HCT116 (cell line): ENCODE results near the gene PTOV1. TPM values are rescaled to one million over a fixed set of nuclear protein-coding genes. Genes with fewer than 3 reads are reported as not detected.
A peak's percentile ranks its signal among the peaks of the same experiment; 100 is the strongest.

ENCODE experiments used
- ATAC-seq: fragments of 200-7000 bp; cut with Tn5 transposase; 2 replicates; pipeline ENCODE4 v1.9.1; 2020; ENCODE audit warnings: mild to moderate bottlenecking, moderate library complexity
- BruUV-seq: library from RNA; stranded (reverse); fragments of 400-500 nt; replicated peaks from 2 replicates; lab custom pipeline; 2021; lab: Mats Ljungman, UMichigan
- CTCF ChIA-PET: fragments of 300-600 bp; sonication (Branson Sonifier 250); formaldehyde crosslinking; loops from one replicate; lab custom pipeline; 2021; ENCODE audit warnings: antibody characterized with exemption; lab: Charles Lee
- POLR2A ChIA-PET: fragments of 300-600, 350-600 bp; sonication (Branson Sonifier 250); formaldehyde crosslinking; loops from one replicate; lab custom pipeline; 2021; ENCODE audit warnings: antibody characterized with exemption; lab: Charles Lee
- RAD21 ChIA-PET, 2 experiments: fragments of 300-600 bp; sonication (Branson Sonifier 250); formaldehyde crosslinking; loops; one replicate each; lab custom pipeline; 2023; ENCODE audit warnings: low total read pairs in 2 of 2; ENCODE audit not compliant: uncharacterized antibody in 2 of 2, unreplicated experiment in 2 of 2, low non-redundant PET in 1 of 2; lab: Charles Lee
- DNase-seq: peaks from one replicate; pipeline ENCODE4 v3.0.0-alpha.2; 2010; ENCODE audit warnings: low read depth, low spot score
- H2AFZ ChIP-seq: fragments of 200-600 bp; shearing (Covaris generic), sonication (generic); 2 replicates; pipeline ENCODE4 v1.6.1; 2017; ENCODE audit warnings: low read depth, mixed run types, mixed read lengths, antibody characterized with exemption, low read length; ENCODE audit not compliant: poor library complexity, severe bottlenecking
- H3K27ac ChIP-seq: 2 replicates; pipeline ENCODE4 v1.5.1; 2012; ENCODE audit warnings: low read depth, low read length
- H3K27me3 ChIP-seq: fragments of 200-600 bp; sonication (generic); 2 replicates; pipeline ENCODE4 v1.6.1; 2016; ENCODE audit warnings: mixed run types, low read length, mixed read lengths; ENCODE audit not compliant: insufficient read depth
- H3K36me3 ChIP-seq, 2 experiments: fragments of 200-500 bp in 1 of 2; fragments of 200-600 bp in 1 of 2; sonication (Bioruptor generic) in 1 of 2; sonication (generic) in 1 of 2; 2 replicates each; pipeline versions ENCODE4 v1.5.1 to v1.6.1; 2014 to 2016; ENCODE audit warnings: low read length in 2 of 2, inconsistent platforms in 1 of 2, mixed read lengths in 1 of 2, mixed run types in 1 of 2; ENCODE audit not compliant: insufficient read depth in 2 of 2, control insufficient read depth in 1 of 2
- H3K4me1 ChIP-seq, 2 experiments: fragments of 200-600 bp in 1 of 2; sonication (generic) in 1 of 2; 2 replicates each; pipeline versions ENCODE4 v1.5.1 to v1.6.1; 2012 to 2017; ENCODE audit warnings: low read length in 2 of 2, inconsistent platforms in 1 of 2, mild to moderate bottlenecking in 1 of 2, mixed read lengths in 1 of 2, mixed run types in 1 of 2, moderate library complexity in 1 of 2; ENCODE audit not compliant: insufficient read depth in 2 of 2, control insufficient read depth in 1 of 2
- H3K4me2 ChIP-seq: fragments of 200-600 bp; sonication (generic); 2 replicates; pipeline ENCODE4 v1.6.1; 2017; ENCODE audit warnings: mixed run types, low read length, mixed read lengths
- H3K4me3 ChIP-seq, 2 experiments: fragments of 200-600 bp in 1 of 2; sonication (generic) in 1 of 2; replicated peaks in 1 of 2; 2 replicates each; pipeline ENCODE4 v1.5.1; 2011 to 2016; ENCODE audit warnings: low read length in 2 of 2, control low read depth in 1 of 2, low read depth in 1 of 2, mild to moderate bottlenecking in 1 of 2, mixed read lengths in 1 of 2, mixed run types in 1 of 2
- H3K79me2 ChIP-seq: fragments of 200-600 bp; sonication (generic); 2 replicates; pipeline ENCODE4 v1.6.1; 2017; ENCODE audit warnings: mild to moderate bottlenecking, mixed run types, low read length, moderate library complexity, mixed read lengths; ENCODE audit not compliant: insufficient read depth
- H3K9ac ChIP-seq: fragments of 200-600 bp; sonication (generic); 2 replicates; pipeline ENCODE4 v1.6.1; 2016; ENCODE audit warnings: low read length, mixed read lengths
- H3K9me2 ChIP-seq: fragments of 200-600 bp; sonication (generic), shearing (Covaris generic); 2 replicates; pipeline ENCODE4 v1.6.1; 2017; ENCODE audit warnings: mixed run types, mild to moderate bottlenecking, moderate library complexity; ENCODE audit not compliant: insufficient read depth
- H3K9me3 ChIP-seq, 2 experiments: fragments of 200-500 bp in 1 of 2; fragments of 200-600 bp in 1 of 2; sonication (Bioruptor generic) in 1 of 2; sonication (generic) in 1 of 2; 2 replicates each; pipeline ENCODE4 v1.6.1; 2014 to 2017; ENCODE audit warnings: low read length in 2 of 2, mixed read lengths in 2 of 2, inconsistent platforms in 1 of 2, low read depth in 1 of 2, mild to moderate bottlenecking in 1 of 2, mixed run types in 1 of 2, moderate library complexity in 1 of 2; ENCODE audit not compliant: control insufficient read depth in 1 of 2, insufficient read depth in 1 of 2
- H4K20me1 ChIP-seq: fragments of 200-600 bp; sonication (generic), shearing (Covaris generic); 2 replicates; pipeline ENCODE4 v1.6.1; 2017; ENCODE audit warnings: mixed run types, mild to moderate bottlenecking, moderate library complexity; ENCODE audit not compliant: insufficient read depth
- CBX3 ChIP-seq: IDR thresholded peaks from 2 replicates; pipeline ENCODE4 v1.6.1; 2012; ENCODE audit warnings: low read depth
- CEBPB ChIP-seq: IDR thresholded peaks from 2 replicates; pipeline ENCODE4 v1.6.1; 2012; ENCODE audit warnings: low read depth
- ELF1 ChIP-seq: IDR thresholded peaks from 2 replicates; pipeline ENCODE4 v1.6.1; 2012; ENCODE audit warnings: low read depth, borderline replicate concordance
- FOSL1 ChIP-seq: IDR thresholded peaks from 2 replicates; pipeline ENCODE4 v1.6.1; 2012; ENCODE audit warnings: low read depth
- JUND ChIP-seq: IDR thresholded peaks from 2 replicates; pipeline ENCODE4 v1.6.1; 2012
- POLR2A ChIP-seq: IDR thresholded peaks from 2 replicates; pipeline ENCODE4 v1.7.0; 2011; ENCODE audit warnings: borderline replicate concordance; ENCODE audit not compliant: insufficient read depth, insufficient read length; ENCODE audit errors: extremely low read depth
- POLR2AphosphoS5 ChIP-seq: IDR thresholded peaks from 2 replicates; pipeline ENCODE4 v1.6.1; 2011; ENCODE audit warnings: mild to moderate bottlenecking, low read depth, low read length, moderate library complexity
- SIN3A ChIP-seq: IDR thresholded peaks from 2 replicates; pipeline ENCODE4 v1.6.1; 2012; ENCODE audit warnings: low read depth
- SP1 ChIP-seq: IDR thresholded peaks from 2 replicates; pipeline ENCODE4 v1.6.1; 2012; ENCODE audit warnings: low read depth
- TCF7L2 ChIP-seq: IDR thresholded peaks from 2 replicates; pipeline ENCODE4 v1.7.0; 2011; ENCODE audit warnings: borderline replicate concordance, inconsistent platforms; ENCODE audit not compliant: insufficient read depth, insufficient read length; ENCODE audit errors: extremely low read depth
- YY1 ChIP-seq: IDR thresholded peaks from 2 replicates; pipeline ENCODE4 v1.6.1; 2011; ENCODE audit warnings: low read length, low read depth, moderate library complexity, mild to moderate bottlenecking; ENCODE audit not compliant: insufficient replicate concordance; ENCODE audit errors: extremely low read depth
- ZNF274 ChIP-seq: fragments of 200-500 bp; sonication (Bioruptor generic); IDR thresholded peaks from 2 replicates; pipeline ENCODE4 v1.6.1; 2014; ENCODE audit warnings: mild to moderate bottlenecking, low read depth, low read length, inconsistent platforms
- intact Hi-C: fragments of 100-400 bp; cut with micrococcal nuclease; formaldehyde crosslinking; loops from 2 replicates; pipeline ENCODE4 v1.10.0; 2022
- total RNA-seq: library from RNA; stranded (reverse); gene quantifications from one replicate; pipeline ENCODE4 v1.2.1, GENCODE V29; 2021; ENCODE audit not compliant: unreplicated experiment
- TF ChIP-seq, protein P1 (sequence below), 3 experiments: fragments of 200-600 bp in 1 of 3; sonication (generic) in 1 of 3; IDR thresholded peaks in 2 of 3; conservative IDR thresholded peaks in 1 of 3; 2 replicates each; pipeline ENCODE4 v1.5.1; 2012 to 2017; ENCODE audit warnings: low read depth in 2 of 3, low read length in 2 of 3, antibody characterized with exemption in 1 of 3, borderline replicate concordance in 1 of 3, control low read depth in 1 of 3, mild to moderate bottlenecking in 1 of 3, mixed read lengths in 1 of 3, mixed run types in 1 of 3, moderate library complexity in 1 of 3; ENCODE audit not compliant: insufficient read depth in 1 of 3
- TF ChIP-seq, protein P2 (sequence below): IDR thresholded peaks from 2 replicates; pipeline ENCODE4 v1.6.1; 2012
- TF ChIP-seq, protein P3 (sequence below): IDR thresholded peaks from 2 replicates; pipeline ENCODE4 v1.6.1; 2011; ENCODE audit warnings: mild to moderate bottlenecking, low read length, moderate library complexity; ENCODE audit not compliant: insufficient replicate concordance; ENCODE audit errors: extremely low read depth

The PTOV1 gene
- total RNA-seq, 1 experiment from 2014 or later = 236 TPM

DNA sequence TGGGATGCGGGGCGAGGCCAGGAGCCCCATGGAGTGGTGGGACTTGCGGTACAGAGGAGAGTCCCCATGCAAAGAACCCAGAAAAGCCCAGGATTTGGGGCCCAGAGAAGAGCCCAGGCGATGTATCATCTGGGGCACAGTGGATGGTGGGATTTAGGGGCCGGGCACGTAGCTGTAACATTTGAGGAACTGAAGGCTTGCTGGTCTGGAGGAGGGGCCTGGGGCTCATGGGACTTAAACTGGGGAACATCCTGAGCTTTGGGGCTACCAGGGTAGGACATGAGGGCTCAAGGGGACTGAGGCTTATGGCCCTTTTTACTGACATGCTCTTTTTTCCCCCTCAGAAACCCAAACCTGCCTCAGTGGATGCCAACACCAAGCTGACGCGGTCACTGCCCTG is 19.4 kb upstream of the PTOV1 start:
- Histone ChIP-seq H3K4me1 (no peaks in the 10 kb centered on the region), H3K27ac (no peak overlapping the region), H3K9me2 (no peaks in the 10 kb centered on the region), H3K9ac (no peak overlapping the region), H3K36me3 (peaks cover 21 to 40% of the 10 kb centered on the region in 2 experiments; a peak in 3 of 4 replicates), H3K4me2 (no peak overlapping the region), H3K4me3 (no peak overlapping the region), H4K20me1 (no peaks in the 10 kb centered on the region), H3K27me3 (no peaks in the 10 kb centered on the region), H3K9me3 (no peaks in the 10 kb centered on the region), H3K79me2 (peaks cover 13% of the 10 kb centered on the region), H2AFZ (no peak overlapping the region)
- BruUV-seq = no TSS peak
- ChIA-PET RAD21 (no interaction called here), CTCF (no interaction called here), POLR2A (no interaction called here)
- TF ChIP-seq, protein P1, sequence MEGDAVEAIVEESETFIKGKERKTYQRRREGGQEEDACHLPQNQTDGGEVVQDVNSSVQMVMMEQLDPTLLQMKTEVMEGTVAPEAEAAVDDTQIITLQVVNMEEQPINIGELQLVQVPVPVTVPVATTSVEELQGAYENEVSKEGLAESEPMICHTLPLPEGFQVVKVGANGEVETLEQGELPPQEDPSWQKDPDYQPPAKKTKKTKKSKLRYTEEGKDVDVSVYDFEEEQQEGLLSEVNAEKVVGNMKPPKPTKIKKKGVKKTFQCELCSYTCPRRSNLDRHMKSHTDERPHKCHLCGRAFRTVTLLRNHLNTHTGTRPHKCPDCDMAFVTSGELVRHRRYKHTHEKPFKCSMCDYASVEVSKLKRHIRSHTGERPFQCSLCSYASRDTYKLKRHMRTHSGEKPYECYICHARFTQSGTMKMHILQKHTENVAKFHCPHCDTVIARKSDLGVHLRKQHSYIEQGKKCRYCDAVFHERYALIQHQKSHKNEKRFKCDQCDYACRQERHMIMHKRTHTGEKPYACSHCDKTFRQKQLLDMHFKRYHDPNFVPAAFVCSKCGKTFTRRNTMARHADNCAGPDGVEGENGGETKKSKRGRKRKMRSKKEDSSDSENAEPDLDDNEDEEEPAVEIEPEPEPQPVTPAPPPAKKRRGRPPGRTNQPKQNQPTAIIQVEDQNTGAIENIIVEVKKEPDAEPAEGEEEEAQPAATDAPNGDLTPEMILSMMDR (IDR thresholded peaks at IDR 0.05 in 2 of 3, conservative IDR thresholded peaks at IDR 0.05 in 1 of 3; ENCODE audit: borderline replicate concordance in 1 of 3, insufficient read depth in 1 of 3, low read depth in 2 of 3, low read length in 2 of 3) = no peak
- no peak for DNase-seq
- ATAC-seq = no peak
- intact Hi-C loops = no loop called here

DNA sequence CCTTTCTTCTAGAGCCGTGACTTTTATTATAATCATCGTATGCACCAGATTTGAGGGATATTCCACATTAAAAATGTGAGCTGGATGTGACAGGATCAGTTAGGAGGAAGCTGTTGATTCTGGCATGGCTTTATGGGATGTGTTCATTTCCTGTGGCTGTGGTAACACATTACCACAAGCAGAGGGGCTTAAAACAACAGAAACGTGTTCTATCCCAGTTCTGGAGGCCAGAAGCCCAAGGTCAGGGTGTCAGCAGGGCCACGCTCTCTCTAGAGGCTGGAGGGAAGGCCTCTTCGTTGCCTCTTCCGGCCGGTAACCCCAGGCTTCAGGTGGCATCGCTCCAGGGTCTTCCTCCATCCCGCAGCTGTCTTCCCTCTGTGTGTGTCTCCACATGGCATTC is 18.4 kb upstream of the PTOV1 start:
- Histone ChIP-seq H3K36me3 (peaks cover 23 to 34% of the 10 kb centered on the region in 2 experiments; a peak in 3 of 4 replicates), H3K9ac (no peak overlapping the region), H3K4me2 (no peak overlapping the region), H3K27me3 (no peaks in the 10 kb centered on the region), H3K9me2 (no peaks in the 10 kb centered on the region), H3K4me3 (no peak overlapping the region), H3K79me2 (peaks cover 3% of the 10 kb centered on the region; the same call in 1 of the 2 replicates), H2AFZ (no peak overlapping the region), H4K20me1 (no peaks in the 10 kb centered on the region), H3K4me1 (no peaks in the 10 kb centered on the region), H3K27ac (no peak overlapping the region), H3K9me3 (no peaks in the 10 kb centered on the region)
- DNase-seq = no peak
- ChIA-PET CTCF (no interaction called here), POLR2A (no interaction called here), RAD21 (no interaction called here)
- intact Hi-C loops = no loop called here
- ATAC-seq = no peak
- TSS peak; percentile 38 for BruUV-seq
- no peak for TF ChIP-seq POLR2AphosphoS5
- TF ChIP-seq SIN3A = no peak
- TF ChIP-seq SP1 = no peak
- no peak for TF ChIP-seq POLR2A
- no peak for TF ChIP-seq CEBPB
- no peak for TF ChIP-seq ELF1
- TF ChIP-seq, protein P2, sequence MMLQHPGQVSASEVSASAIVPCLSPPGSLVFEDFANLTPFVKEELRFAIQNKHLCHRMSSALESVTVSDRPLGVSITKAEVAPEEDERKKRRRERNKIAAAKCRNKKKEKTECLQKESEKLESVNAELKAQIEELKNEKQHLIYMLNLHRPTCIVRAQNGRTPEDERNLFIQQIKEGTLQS = no peak
- no peak for TF ChIP-seq ZNF274
- no peak for TF ChIP-seq JUND
- no peak for TF ChIP-seq TCF7L2
- no peak for TF ChIP-seq YY1
- no peak for TF ChIP-seq CBX3
- TF ChIP-seq, protein P3, sequence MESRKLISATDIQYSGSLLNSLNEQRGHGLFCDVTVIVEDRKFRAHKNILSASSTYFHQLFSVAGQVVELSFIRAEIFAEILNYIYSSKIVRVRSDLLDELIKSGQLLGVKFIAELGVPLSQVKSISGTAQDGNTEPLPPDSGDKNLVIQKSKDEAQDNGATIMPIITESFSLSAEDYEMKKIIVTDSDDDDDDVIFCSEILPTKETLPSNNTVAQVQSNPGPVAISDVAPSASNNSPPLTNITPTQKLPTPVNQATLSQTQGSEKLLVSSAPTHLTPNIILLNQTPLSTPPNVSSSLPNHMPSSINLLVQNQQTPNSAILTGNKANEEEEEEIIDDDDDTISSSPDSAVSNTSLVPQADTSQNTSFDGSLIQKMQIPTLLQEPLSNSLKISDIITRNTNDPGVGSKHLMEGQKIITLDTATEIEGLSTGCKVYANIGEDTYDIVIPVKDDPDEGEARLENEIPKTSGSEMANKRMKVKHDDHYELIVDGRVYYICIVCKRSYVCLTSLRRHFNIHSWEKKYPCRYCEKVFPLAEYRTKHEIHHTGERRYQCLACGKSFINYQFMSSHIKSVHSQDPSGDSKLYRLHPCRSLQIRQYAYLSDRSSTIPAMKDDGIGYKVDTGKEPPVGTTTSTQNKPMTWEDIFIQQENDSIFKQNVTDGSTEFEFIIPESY = no peak
- TF ChIP-seq FOSL1 = no peak
